Calu3 (cell line): Measurements from ENCODE around the gene ANKFY1. TPM values are rescaled to one million over a fixed set of nuclear protein-coding genes. Genes with fewer than 3 reads are reported as not detected.

ENCODE experiments used
- BruUV-seq: library from RNA; stranded (reverse); fragments of 400-500 nt; replicated peaks from 2 replicates; lab custom pipeline; 2021; lab: Mats Ljungman, UMichigan
- CTCF ChIA-PET: fragments of 300-600 bp; sonication (Branson Sonifier 250); formaldehyde crosslinking; loops from one replicate; lab custom pipeline; 2022; ENCODE audit warnings: antibody characterized with exemption; lab: Charles Lee
- DNase-seq: peaks from one replicate; pipeline ENCODE4 v3.0.0; 2022
- H3K27ac Mint-ChIP-seq: one replicate; pipeline ENCODE4 v1.8.0; 2022; ENCODE audit warnings: mixed read lengths; ENCODE audit not compliant: unreplicated experiment
- H3K27me3 Mint-ChIP-seq: one replicate; pipeline ENCODE4 v1.8.0; 2022; ENCODE audit warnings: mixed read lengths; ENCODE audit not compliant: unreplicated experiment
- H3K36me3 Mint-ChIP-seq: one replicate; pipeline ENCODE4 v1.8.0; 2022; ENCODE audit warnings: mild to moderate bottlenecking, moderate library complexity, mixed read lengths; ENCODE audit not compliant: insufficient read depth, unreplicated experiment
- H3K4me1 Mint-ChIP-seq: one replicate; pipeline ENCODE4 v1.8.0; 2022; ENCODE audit warnings: mild to moderate bottlenecking, low read depth, mixed read lengths; ENCODE audit not compliant: unreplicated experiment
- H3K4me3 Mint-ChIP-seq: one replicate; pipeline ENCODE4 v1.8.0; 2022; ENCODE audit warnings: mild to moderate bottlenecking, low read depth, moderate library complexity, mixed read lengths; ENCODE audit not compliant: unreplicated experiment
- H3K9me3 Mint-ChIP-seq: one replicate; pipeline ENCODE4 v1.8.0; 2022; ENCODE audit warnings: low read depth, mixed read lengths; ENCODE audit not compliant: unreplicated experiment
- intact Hi-C: fragments of 100-400 bp; cut with micrococcal nuclease; formaldehyde crosslinking; loops from one replicate; pipeline ENCODE4 v1.10.0; 2022; ENCODE audit not compliant: unreplicated experiment
- total RNA-seq: library from RNA; stranded (reverse); gene quantifications from 2 replicates; pipeline ENCODE4 v1.2.3, GENCODE V29; 2022
- TF ChIP-seq, protein P1 (sequence below): fragments of 200-600 bp; IDR thresholded peaks from one replicate; pipeline ENCODE4 v1.8.0; 2022; ENCODE audit warnings: antibody characterized with exemption; ENCODE audit not compliant: unreplicated experiment

The ANKFY1 gene
- total RNA-seq, 1 experiment from 2014 or later, result 46.8 TPM

DNA sequence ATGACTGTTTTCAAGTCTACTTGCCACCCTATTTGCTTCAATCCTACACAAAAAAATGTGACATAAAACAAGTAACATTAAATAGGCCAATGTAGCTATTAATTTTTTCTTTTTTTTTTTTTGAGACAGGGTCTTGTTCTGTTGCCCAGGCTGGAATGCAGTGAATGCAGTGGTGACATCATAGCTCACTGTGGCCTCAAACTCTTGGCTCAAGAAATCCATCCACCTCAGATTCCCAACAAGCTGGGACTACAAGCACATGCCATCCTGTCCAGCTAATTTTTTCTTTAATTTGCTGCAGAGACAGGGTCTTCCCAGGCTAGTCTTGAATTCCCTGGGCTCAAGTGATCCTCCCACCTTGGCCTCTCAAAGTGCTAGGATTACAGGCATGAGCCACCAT lies 29.4 kb downstream of the ANKFY1 start:
- Mint-ChIP-seq H3K27me3 (no peaks in the 10 kb centered on the region), H3K4me3 (no peak overlapping the region), H3K27ac (no peak overlapping the region), H3K4me1 (no peaks in the 10 kb centered on the region), H3K9me3 (no peaks in the 10 kb centered on the region), H3K36me3 (peaks cover 4% of the 10 kb centered on the region)
- intact Hi-C loops, result no loop called here
- DNase-seq, result no peak
- no TSS peak for BruUV-seq
- CTCF ChIA-PET, result no interaction called here
- TF ChIP-seq, protein P1, sequence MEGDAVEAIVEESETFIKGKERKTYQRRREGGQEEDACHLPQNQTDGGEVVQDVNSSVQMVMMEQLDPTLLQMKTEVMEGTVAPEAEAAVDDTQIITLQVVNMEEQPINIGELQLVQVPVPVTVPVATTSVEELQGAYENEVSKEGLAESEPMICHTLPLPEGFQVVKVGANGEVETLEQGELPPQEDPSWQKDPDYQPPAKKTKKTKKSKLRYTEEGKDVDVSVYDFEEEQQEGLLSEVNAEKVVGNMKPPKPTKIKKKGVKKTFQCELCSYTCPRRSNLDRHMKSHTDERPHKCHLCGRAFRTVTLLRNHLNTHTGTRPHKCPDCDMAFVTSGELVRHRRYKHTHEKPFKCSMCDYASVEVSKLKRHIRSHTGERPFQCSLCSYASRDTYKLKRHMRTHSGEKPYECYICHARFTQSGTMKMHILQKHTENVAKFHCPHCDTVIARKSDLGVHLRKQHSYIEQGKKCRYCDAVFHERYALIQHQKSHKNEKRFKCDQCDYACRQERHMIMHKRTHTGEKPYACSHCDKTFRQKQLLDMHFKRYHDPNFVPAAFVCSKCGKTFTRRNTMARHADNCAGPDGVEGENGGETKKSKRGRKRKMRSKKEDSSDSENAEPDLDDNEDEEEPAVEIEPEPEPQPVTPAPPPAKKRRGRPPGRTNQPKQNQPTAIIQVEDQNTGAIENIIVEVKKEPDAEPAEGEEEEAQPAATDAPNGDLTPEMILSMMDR, result no peak

DNA sequence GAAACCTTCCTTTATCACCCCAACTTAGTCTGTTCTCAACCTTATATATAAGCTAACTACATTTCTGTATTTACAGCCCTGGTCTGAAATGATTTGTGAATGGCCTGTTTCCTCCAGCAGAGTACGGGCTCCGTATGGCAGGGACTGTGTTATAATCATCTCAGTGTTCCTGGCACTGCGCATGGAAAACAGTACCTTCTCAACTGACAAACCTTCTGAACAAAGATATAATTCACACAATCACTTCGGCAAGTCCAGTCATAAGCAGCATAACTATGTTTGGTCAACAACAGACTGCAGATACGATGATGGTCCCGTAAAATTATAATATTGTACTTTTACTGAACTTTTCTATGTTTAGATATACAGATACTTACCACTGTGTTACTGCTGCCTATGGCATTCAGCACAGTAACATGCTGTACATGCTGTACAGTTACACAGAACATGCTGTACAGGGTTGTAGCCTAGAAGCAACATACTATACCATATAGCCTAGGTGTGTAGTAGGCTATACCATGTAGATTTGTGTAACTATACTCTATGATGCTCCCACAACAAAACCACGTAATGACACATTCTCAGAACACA lies 30.0 kb downstream of the ANKFY1 start:
- H3K9me3 Mint-ChIP-seq, result no peaks in the 10 kb centered on the region
- no peak for DNase-seq
- no peak overlapping the region for H3K27ac Mint-ChIP-seq
- intact Hi-C loops, result no loop called here
- TF ChIP-seq, protein P1, result no peak
- no peaks in the 10 kb centered on the region for H3K4me1 Mint-ChIP-seq
- H3K27me3 Mint-ChIP-seq, result no peaks in the 10 kb centered on the region
- peaks cover 4% of the 10 kb centered on the region for H3K36me3 Mint-ChIP-seq
- H3K4me3 Mint-ChIP-seq, result no peak overlapping the region
- CTCF ChIA-PET, result interaction anchor here (0.6 kb wide), 1 partner anchor 27 kb away, joined by 3 read pairs; no protein-coding TSS in a partner anchor
- BruUV-seq, result no TSS peak

DNA sequence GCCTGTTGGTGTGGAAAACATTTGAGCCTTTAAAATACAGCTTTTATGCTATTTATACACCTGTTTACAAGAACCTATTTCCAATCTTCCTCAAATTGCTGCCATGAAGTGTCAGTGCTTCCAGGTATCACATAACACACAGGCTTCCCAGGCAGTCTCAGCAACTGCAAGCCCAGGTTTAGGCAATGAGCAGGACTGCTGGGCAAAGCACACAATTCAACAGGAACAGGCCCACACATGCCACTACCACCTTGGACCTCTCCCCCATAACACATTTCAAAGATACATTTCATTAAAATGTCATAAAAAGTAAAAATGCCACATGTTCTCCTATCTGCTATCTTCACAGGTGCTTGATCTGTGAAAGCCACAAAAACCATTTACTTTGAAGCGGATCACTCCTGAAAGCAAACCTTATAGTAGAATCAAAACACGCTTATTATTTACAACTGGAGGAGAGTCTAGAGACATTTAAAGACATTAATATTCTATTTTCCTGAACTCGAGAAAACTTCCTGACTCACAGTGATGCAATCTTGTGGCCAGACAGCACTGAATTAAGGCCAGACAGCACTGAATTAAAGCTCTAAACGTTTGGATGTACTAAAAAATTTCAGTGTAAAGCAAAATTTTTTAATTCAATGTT lies 31.5 kb downstream of the ANKFY1 start:
- DNase-seq, result no peak
- Mint-ChIP-seq H3K27me3 (no peaks in the 10 kb centered on the region), H3K9me3 (no peaks in the 10 kb centered on the region), H3K36me3 (peaks cover 4% of the 10 kb centered on the region), H3K4me1 (no peaks in the 10 kb centered on the region), H3K4me3 (no peak overlapping the region), H3K27ac (no peak overlapping the region)
- CTCF ChIA-PET, result no interaction called here
- BruUV-seq, result no TSS peak
- TF ChIP-seq, protein P1, result no peak
- intact Hi-C loops, result no loop called here

DNA sequence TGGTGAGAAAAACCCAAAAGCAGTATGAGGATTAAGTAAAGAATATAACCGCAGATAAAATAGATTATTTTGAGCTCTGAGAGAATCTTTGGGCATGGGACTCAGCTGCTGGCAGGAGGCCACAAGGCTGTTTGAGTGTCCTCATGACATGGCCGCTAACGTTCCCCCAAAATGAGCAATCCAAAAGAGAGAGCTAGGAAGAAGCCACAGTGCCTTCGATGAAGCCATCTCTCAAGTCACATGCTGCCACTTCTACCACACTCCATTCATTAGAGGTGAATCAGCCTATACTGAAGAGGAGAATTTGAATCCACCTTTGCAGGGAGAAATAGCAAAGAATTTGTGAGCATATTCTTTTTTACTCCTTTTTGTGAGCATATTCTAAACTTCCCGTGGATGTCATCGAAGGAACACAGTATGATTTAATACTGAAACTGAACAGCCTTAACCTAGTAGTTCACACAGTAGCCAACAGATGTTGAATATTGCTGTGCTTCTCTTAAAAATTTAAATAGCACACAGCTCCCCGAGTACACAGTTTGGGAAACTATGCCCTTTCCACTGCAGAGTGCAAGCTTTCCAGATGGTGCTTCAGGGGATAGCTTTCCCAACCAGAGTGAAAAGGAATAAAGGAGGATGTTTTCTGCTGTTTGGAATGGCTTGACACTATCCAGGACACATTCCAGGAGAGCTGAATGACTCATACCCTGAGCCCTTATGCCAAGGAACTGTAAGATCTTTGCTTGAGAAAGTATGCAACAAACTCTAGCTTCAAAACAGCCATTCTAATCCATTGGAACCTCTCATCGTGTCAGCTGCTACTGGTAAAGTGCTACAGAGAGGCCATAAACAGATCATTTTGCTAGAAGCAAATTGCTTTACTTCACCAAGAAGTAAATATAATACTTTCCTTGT lies 33.9 kb downstream of the ANKFY1 start:
- H3K4me3 Mint-ChIP-seq, result no peak overlapping the region
- H3K9me3 Mint-ChIP-seq, result no peaks in the 10 kb centered on the region
- intact Hi-C loops, result no loop called here

More for the DNA sequence above, 33.9 kb downstream of the ANKFY1 start:
- H3K36me3 Mint-ChIP-seq, result peaks cover 4% of the 10 kb centered on the region
- no peaks in the 10 kb centered on the region for H3K27me3 Mint-ChIP-seq
- H3K4me1 Mint-ChIP-seq, result no peaks in the 10 kb centered on the region
- TF ChIP-seq, protein P1, result no peak
- CTCF ChIA-PET, result interaction anchor here (0.5 to 1.0 kb wide), 2 partner anchors 15 to 22 kb away, joined by 3 read pairs; no protein-coding TSS in a partner anchor
- BruUV-seq, result no TSS peak
- DNase-seq, result no peak
- H3K27ac Mint-ChIP-seq, result no peak overlapping the region
